ENCODE results near the gene CLEC16A. TPM values are rescaled to one million over a fixed set of nuclear protein-coding genes. Genes with fewer than 3 reads are reported as not detected.
"Not testable (repeated sequence)": the region's sequence is repeated elsewhere in the genome, so short reads cannot be mapped to it uniquely, and the experiment has no call there.

CLEC16A gene
- total RNA-seq, 2 experiments from 2014 or later: 18.4 to 20.1 TPM

DNA sequence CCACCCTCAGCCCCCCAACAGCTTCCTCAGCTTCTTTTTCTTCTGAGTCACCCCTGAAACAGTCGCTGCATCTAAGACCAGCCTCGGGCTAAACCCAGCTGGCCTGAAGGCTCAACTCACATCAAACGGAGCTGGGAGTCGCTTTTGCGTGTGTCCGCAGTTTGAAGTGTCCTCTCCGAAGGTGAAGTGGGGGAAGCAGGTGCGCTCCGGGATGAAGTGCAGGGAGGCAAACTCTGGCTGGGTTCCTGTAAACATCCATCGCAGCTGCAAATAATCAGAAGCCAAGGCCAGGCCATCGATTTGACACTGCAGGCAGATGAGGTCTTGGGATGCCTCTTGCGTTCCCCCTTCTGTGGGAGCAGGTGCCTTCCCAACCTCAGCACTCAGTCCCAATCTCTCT, 15.3 kb upstream of the CLEC16A start:
- CTCF ChIA-PET: interaction anchor here (1.0 kb wide), 1 partner anchor 8 kb away, joined by 4 read pairs; no protein-coding TSS in a partner anchor
- intact Hi-C loops (cut with micrococcal nuclease); DNase-seq; H3K4me1 Mint-ChIP-seq (ENCODE audit: low read depth); H3K27me3 Mint-ChIP-seq (ENCODE audit: low read depth); H3K4me3 Mint-ChIP-seq; H3K9me3 Mint-ChIP-seq; H3K27ac Mint-ChIP-seq: not testable (repeated sequence)
- peaks cover 31% of the 10 kb centered on the region for H3K36me3 Mint-ChIP-seq (ENCODE audit: low read depth)

DNA sequence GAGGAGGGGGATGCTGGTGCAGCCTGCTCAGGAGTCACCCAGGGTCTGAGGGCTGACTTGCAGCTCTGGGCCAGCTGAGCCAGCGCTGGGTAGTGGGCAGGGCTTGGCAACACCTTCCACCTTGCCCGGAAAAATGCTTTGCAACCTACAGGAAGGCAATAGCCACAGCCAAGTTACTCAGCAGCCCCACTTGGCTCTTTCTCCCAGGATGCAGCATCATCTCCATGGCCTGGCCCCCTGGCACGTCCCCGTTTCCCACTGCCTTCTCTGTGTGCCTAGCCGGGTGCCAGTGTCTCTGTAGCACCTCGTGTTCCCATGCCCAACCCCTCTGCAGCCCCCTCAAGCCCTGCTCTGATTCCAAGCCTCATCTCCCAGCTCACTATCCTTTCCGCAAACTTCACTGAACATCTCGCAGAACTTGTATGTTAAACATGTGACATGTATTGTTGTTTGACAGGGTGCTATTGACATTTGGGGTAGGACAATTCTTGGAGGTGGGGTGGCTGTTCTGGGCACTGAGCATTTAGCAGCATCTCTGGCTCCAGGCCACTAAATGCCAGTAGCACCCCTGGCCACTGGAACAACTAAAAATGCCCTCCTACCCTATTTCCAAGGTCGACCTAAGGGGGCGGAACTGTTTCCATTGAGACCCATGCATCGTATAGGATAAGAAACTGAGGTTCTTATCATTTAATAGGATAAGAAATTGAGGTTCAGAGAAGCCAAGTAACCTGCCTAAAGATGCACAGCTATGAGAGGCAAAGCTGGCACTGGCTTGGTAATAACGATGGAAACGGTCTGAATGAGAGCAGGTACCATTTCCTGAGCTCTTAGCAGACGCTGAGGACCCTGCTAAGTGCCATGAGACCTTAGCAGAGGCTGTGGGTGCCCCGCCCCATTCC, 14.3 kb upstream of the CLEC16A start:
- Mint-ChIP-seq H3K9me3 (peaks cover 2% of the 10 kb centered on the region), H3K27ac (no peak overlapping the region)
- CTCF ChIA-PET: interaction anchor here (0.9 to 1.2 kb wide), 3 partner anchors 10 to 12 kb away, joined by 3 read pairs; partner anchors contain the start of gene DEXI

DNA sequence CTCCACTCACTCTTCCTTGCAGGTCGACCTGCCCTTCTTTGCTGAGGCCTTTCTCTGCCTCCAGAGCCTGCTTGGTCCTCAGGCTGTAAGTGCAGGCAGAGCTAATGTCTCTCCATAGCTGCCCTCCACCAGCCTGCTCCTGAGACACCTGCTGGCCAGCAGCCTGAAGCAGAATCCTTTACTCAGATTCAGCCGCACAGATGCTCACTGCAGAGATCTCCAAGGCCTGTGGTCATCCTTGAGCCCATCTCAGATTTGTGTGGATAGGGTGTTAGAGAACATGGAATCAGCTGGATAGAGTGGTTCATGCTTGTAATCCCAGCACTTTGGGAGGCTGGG, 13.6 kb upstream of the CLEC16A start:
- Mint-ChIP-seq H3K4me1 (ENCODE audit: low read depth) (peaks cover 22% of the 10 kb centered on the region), H3K9me3 (no peaks in the 10 kb centered on the region), H3K27ac (no peak overlapping the region), H3K4me3 (no peak overlapping the region), H3K27me3 (ENCODE audit: low read depth) (no peaks in the 10 kb centered on the region), H3K36me3 (ENCODE audit: low read depth) (peaks cover 27% of the 10 kb centered on the region)
- no peak for DNase-seq
- intact Hi-C loops (cut with micrococcal nuclease): no loop called here
- CTCF ChIA-PET: interaction anchor here (0.9 to 1.2 kb wide), 3 partner anchors 11 to 12 kb away, joined by 3 read pairs; partner anchors contain the start of gene DEXI

More for the DNA sequence above, 14.3 kb upstream of the CLEC16A start:
- no peak for DNase-seq
- intact Hi-C loops (cut with micrococcal nuclease): no loop called here
- peaks cover 31% of the 10 kb centered on the region for H3K36me3 Mint-ChIP-seq (ENCODE audit: low read depth)
- H3K4me1 Mint-ChIP-seq (ENCODE audit: low read depth): peaks cover 17% of the 10 kb centered on the region
- H3K4me3 Mint-ChIP-seq: no peak overlapping the region
- no peaks in the 10 kb centered on the region for H3K27me3 Mint-ChIP-seq (ENCODE audit: low read depth)

DNA sequence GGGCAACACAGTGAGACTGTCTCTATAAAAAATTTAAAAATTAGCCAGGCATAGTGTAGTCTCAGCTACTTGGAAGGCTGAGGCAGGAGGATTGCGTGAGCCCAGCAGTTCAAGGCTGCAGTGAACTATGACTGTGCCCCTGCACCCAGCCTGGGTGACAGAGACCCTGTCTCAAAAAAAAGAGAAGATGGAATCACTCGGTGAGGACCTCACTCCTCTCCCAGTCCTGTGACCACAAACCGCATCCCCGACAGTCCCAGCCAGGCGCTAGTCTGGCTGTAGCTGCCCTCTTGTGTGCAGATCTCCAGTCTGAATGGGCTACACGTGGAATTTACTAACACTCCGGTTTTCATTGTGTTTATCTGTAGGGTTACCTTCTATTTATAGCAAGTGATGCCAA, 13.2 kb upstream of the CLEC16A start:
- Mint-ChIP-seq H3K9me3 (no peaks in the 10 kb centered on the region), H3K27me3 (ENCODE audit: low read depth) (no peaks in the 10 kb centered on the region), H3K36me3 (ENCODE audit: low read depth) (peaks cover 25% of the 10 kb centered on the region), H3K4me1 (ENCODE audit: low read depth) (peaks cover 26% of the 10 kb centered on the region), H3K4me3 (no peak overlapping the region), H3K27ac (no peak overlapping the region)
- CTCF ChIA-PET: interaction anchor here (0.9 to 1.2 kb wide), 2 partner anchors 11 kb away, joined by 3 read pairs; partner anchors contain the start of gene DEXI
- intact Hi-C loops (cut with micrococcal nuclease): no loop called here
- DNase-seq: no peak

DNA sequence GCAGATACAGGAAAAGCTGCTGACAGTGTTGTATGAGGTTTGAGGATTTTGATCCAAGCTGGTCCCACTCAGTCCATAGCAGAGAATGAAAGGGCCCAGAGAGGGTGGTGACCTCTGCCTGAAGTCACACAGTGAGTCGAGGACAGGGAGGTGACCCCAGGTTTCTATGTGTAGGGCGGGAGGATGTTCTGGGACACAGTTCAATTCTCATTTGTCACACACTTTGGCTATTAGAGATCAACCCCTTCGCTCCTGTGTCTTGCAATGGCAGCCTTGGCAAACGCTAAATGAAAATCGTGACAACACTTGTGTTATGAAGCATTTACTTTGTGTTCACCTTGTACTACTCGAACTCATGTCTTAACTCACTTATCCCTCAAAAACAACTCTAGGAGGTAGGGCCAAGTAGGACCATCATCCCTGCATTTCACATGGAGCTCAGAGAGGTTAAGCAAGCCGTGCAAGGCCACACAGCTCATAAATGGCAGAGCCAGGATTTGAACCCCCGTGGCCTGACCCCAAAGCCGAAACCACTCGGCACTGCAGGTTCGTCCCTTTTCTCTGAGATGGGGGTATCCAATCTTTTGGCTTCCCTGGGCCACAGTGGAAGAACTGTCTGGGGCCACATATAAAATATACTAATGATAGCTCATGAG, 12.3 kb upstream of the CLEC16A start:
- CTCF ChIA-PET: interaction anchor here (1.2 kb wide), 1 partner anchor 13 kb away, joined by 5 read pairs; no protein-coding TSS in a partner anchor
- Mint-ChIP-seq H3K4me1 (ENCODE audit: low read depth) (peaks cover 36% of the 10 kb centered on the region), H3K27ac (no peak overlapping the region), H3K9me3 (no peaks in the 10 kb centered on the region), H3K4me3 (no peak overlapping the region), H3K36me3 (ENCODE audit: low read depth) (peaks cover 20% of the 10 kb centered on the region), H3K27me3 (ENCODE audit: low read depth) (no peaks in the 10 kb centered on the region)
- DNase-seq: no peak
- intact Hi-C loops (cut with micrococcal nuclease): no loop called here

DNA sequence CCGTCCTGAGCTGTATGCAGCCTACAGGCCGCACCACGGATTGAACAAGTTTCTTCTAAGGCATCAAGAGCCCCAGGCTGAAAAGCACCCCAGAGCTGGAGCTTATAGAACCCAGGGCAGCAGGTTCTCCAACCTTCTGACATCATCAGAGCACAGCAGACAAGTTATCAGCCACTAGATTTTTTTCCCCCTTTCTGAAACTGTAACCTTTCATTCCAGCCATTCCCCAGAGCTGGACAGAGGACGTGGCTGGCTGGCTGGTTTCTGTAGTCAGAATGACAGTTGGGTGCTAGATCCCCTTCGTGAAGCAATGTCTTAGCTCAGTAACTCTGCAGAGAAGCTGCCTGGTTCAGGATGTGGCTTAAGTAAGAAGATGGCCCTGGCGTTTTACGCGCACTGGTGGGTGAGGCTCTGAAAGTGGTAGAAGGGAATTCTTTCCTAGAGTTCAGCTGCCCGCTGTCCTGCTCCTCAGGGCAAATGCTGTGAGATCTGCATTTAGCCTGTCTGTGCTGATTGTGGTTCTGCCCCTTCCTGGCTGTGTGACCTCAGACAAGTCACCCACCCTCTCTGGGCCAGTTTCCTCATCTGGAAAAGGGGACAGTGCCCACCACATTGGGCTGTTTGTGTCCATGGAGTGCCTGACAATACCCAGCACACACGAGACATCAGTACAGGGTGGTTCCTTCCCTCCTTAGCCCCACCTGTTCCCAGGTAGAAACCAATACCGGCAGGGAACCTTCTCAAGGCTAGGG, 11.2 kb upstream of the CLEC16A start:
- Mint-ChIP-seq H3K27ac (no peak overlapping the region), H3K9me3 (no peaks in the 10 kb centered on the region), H3K27me3 (ENCODE audit: low read depth) (no peaks in the 10 kb centered on the region), H3K36me3 (ENCODE audit: low read depth) (peaks cover 14% of the 10 kb centered on the region), H3K4me3 (no peak overlapping the region), H3K4me1 (ENCODE audit: low read depth) (peaks cover 46% of the 10 kb centered on the region)
- no peak for DNase-seq
- intact Hi-C loops (cut with micrococcal nuclease): no loop called here
- CTCF ChIA-PET: interaction anchor here (0.7 to 1.2 kb wide), 2 partner anchors 14 to 32 kb away, joined by 3 to 5 read pairs; no protein-coding TSS in a partner anchor

DNA sequence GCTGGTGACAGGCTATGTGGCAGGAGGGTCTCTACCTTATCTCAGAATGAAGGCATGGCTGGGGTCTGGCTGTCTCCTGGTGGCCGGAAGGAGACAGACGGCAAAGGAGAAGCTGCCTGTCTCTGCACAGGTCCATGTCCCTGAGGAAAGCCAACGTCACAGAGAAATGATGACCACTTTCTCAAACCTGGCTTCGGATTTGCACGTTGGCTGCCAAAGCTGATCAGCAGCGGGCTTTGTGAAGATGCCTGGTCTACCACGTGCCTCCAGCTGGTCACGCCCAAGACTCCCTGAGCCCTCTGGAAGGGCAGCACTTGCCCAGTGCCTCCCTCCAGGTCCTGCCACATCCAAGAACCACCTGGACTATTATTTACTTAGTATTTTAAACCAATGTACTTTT, 10.5 kb upstream of the CLEC16A start:
- Mint-ChIP-seq H3K4me1 (ENCODE audit: low read depth) (peaks cover 54% of the 10 kb centered on the region), H3K4me3 (no peak overlapping the region), H3K27ac (no peak overlapping the region), H3K9me3 (no peaks in the 10 kb centered on the region), H3K27me3 (ENCODE audit: low read depth) (no peaks in the 10 kb centered on the region), H3K36me3 (ENCODE audit: low read depth) (peaks cover 19% of the 10 kb centered on the region)
- intact Hi-C loops (cut with micrococcal nuclease): no loop called here
- DNase-seq: no peak
- CTCF ChIA-PET: no interaction called here

DNA sequence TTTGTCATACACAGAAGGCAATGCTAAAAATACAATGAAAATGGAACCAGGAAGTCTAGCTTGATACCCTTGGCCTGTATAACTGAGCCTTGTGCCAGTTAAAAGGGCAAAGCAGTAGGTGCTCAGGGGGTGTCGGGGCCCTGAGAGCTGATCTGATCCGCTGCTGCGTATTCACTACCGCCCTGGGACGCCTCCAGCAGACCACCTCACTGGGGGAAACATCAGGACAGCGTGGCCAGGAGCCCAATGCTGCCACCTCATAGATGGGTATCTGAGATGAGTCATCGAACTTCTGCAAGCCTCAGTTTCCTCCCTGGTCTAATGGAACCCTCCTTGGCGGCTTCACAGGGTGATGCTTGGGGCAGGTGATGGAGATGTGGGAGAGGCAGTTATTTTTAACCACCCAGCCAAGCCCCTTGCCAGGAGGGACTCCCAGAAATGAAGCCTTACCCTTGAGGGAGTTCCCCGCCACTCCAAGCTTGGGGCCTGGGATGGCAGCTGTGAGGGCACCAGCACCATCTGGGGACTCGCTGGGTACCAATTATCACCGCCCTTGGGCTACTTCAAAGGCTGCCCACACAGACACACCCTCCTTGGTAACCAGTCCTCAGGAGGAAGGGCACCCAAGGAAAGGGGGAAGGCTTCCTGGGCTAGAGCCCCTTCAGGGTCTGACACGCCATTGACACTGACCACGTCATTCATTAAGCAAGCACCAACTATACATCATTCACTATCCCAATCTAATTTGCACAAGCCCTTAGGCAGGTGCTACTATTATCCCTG, 9.8 kb upstream of the CLEC16A start:
- Mint-ChIP-seq H3K4me3 (no peak overlapping the region), H3K4me1 (ENCODE audit: low read depth) (peaks cover 60% of the 10 kb centered on the region), H3K9me3 (no peaks in the 10 kb centered on the region), H3K36me3 (ENCODE audit: low read depth) (peaks cover 23% of the 10 kb centered on the region), H3K27ac (no peak overlapping the region), H3K27me3 (ENCODE audit: low read depth) (no peaks in the 10 kb centered on the region)
- CTCF ChIA-PET: no interaction called here
- DNase-seq: no peak
- intact Hi-C loops (cut with micrococcal nuclease): loop anchor here (5.0 kb wide), 1 partner anchor 422 kb away; no protein-coding TSS in a partner anchor

DNA sequence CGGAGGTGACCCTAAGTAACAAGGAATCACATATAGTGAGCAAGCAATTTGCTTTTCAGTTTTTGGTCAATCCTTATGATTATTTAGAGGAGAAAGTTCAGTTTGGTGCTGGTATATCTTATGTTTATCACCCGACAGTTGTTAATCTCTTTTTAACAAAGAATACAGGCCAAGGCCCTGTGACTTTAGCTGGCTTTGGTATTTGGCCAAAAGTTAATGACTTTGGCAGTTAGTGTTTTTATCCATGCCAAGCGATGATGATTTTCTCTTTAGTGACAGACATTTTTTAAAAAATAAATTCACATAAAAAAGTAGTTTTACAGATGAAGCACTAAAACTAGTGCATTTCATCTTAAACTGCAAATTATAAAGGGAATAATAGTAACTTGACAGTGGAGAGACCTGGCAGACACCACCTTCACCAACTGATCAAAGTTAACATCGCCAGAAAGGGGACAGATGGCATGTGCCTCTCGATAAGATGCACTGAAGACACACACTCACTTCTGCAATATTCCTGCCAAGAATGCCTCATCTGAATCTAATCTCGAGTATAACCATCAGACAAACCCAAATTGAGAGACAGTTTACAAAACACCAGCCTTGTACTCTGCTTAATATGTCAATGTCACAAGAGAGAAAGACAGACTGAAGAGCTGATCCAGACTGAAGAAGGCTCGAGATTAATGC, 9.0 kb upstream of the CLEC16A start:
- H3K27ac Mint-ChIP-seq: no peak overlapping the region
- CTCF ChIA-PET: interaction anchor here (2.2 kb wide), 1 partner anchor 17 kb away, joined by 10 read pairs; no protein-coding TSS in a partner anchor
- no peak overlapping the region for H3K4me3 Mint-ChIP-seq
- no peaks in the 10 kb centered on the region for H3K27me3 Mint-ChIP-seq (ENCODE audit: low read depth)
- H3K4me1 Mint-ChIP-seq (ENCODE audit: low read depth): peaks cover 68% of the 10 kb centered on the region
- intact Hi-C loops (cut with micrococcal nuclease): loop anchor here (5.0 kb wide), 1 partner anchor 423 kb away; no protein-coding TSS in a partner anchor
- no peak for DNase-seq
- peaks cover 24% of the 10 kb centered on the region for H3K36me3 Mint-ChIP-seq (ENCODE audit: low read depth)
- H3K9me3 Mint-ChIP-seq: no peaks in the 10 kb centered on the region

DNA sequence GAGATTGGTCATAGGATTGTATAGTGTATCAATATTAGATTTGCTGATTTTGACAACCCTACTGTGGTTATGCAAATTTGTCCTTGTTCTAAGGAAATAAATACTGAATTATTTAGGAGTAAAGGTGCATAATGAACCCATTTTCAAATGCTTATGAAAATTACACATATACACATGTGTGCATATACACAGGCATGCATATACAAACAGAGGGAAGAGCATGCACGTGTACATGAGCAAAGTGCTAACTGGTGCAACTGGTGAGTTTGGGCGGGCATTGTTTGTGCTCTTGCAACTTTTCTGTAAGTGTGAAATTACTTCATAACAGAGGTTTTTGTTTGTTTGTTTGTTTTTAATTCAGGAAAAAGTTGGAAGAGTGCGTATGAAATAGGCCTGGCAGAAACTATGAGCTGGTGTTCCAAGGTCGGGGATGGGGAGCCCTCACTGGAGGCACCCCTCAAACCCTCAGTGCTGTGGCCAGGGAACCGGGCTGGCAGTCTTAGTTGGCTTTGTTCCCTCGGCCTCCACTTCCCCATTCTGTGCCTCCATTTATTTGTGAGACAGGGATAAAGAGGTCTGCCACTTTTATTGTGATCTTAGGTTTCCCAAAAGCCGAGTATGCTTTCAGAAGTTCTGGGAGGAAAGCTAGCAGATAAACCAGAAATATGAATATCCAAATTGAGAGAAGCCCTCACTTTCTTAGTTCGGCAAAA, 7.9 kb upstream of the CLEC16A start:
- no peak overlapping the region for H3K27ac Mint-ChIP-seq
- H3K36me3 Mint-ChIP-seq (ENCODE audit: low read depth): peaks cover 26% of the 10 kb centered on the region
- intact Hi-C loops (cut with micrococcal nuclease): loop anchor here (5.0 kb wide), 1 partner anchor 424 kb away; no protein-coding TSS in a partner anchor
- DNase-seq: no peak
- no peaks in the 10 kb centered on the region for H3K27me3 Mint-ChIP-seq (ENCODE audit: low read depth)
- H3K9me3 Mint-ChIP-seq: no peaks in the 10 kb centered on the region
- H3K4me3 Mint-ChIP-seq: no peak overlapping the region
- H3K4me1 Mint-ChIP-seq (ENCODE audit: low read depth): peaks cover 74% of the 10 kb centered on the region
- CTCF ChIA-PET: interaction anchor here (0.8 to 2.2 kb wide), 3 partner anchors 8 to 27 kb away, joined by 3 to 10 read pairs (median 4); no protein-coding TSS in a partner anchor
